GM06990 (cell line): ENCODE results near the gene COMMD9.

ENCODE experiments used
- DNase-seq: peaks from one replicate; pipeline ENCODE4 v3.0.0-alpha.2; 2011; ENCODE audit not compliant: insufficient read length; ENCODE audit errors: extremely low read depth
- H3K27me3 ChIP-seq: replicated peaks from 2 replicates; pipeline ENCODE4 v1.6.0; 2011; ENCODE audit warnings: low read length; ENCODE audit not compliant: control insufficient read depth, insufficient read depth
- H3K36me3 ChIP-seq: 2 replicates; pipeline ENCODE4 v1.5.1; 2011; ENCODE audit warnings: low read length; ENCODE audit not compliant: control insufficient read depth, insufficient read depth
- H3K4me3 ChIP-seq: replicated peaks from 2 replicates; pipeline ENCODE4 v1.5.1; 2011; ENCODE audit warnings: low read depth, mild to moderate bottlenecking, control low read depth, low read length
- CTCF ChIP-seq: IDR thresholded peaks from 2 replicates; pipeline ENCODE4 v1.5.1; 2011; ENCODE audit warnings: low read length, control low read depth, mild to moderate bottlenecking, inconsistent platforms; ENCODE audit not compliant: insufficient read depth, poor library complexity, severe bottlenecking

The COMMD9 gene

DNA sequence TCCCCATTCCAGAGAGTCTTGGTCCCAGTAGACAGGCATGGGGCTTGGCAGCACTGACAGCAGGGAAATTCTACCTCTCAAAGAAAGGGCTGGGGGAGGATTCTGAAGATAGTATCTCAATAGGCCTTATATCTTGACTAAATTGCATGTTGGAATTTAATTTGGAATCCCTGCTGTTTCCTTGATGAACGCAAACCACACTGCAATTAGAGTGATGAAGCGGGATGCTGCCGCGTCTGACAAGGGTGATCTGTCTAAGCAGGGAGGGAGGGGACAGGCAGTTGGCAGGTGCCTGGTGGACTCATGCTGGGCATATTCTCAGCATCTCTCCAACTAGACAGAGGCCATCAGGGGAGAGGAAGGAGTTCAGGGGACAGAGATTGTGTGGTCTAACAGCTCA is 48.4 kb downstream of the COMMD9 start:
- DNase-seq = no peak
- no peak overlapping the region for H3K4me3 ChIP-seq
- H3K36me3 ChIP-seq = no peaks in the 10 kb centered on the region
- TF ChIP-seq CTCF = no peak
- no peaks in the 10 kb centered on the region; the same call in 1 of the 2 replicates for H3K27me3 ChIP-seq

- DNase-seq = no peak
- no peak for TF ChIP-seq CTCF
- no peaks in the 10 kb centered on the region; the same call in 1 of the 2 replicates for H3K27me3 ChIP-seq
Measured at GRCh38 chr11:36240173-36240572, 49.1 kb downstream of the COMMD9 start.

DNA sequence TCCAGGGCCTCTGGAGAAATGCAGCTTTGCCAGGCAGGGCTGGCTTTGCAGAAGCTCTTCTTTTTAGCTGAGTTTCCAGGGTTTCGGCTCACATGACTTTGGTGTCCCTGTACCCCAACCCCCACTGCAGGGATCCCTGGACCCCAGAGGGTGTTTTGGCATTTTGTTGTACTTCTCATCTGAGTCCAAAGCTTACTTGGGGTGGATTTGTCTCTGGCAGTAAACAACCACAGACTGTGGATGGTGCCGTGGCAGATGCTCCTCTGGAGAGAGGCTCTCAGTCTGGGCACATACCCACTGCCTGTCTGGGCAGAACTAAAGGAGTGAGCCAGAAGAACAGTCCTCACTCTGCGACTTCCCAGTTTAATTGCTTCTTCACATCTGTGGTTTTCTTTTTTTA is 49.6 kb downstream of the COMMD9 start:
- DNase-seq = no peak
- Histone ChIP-seq H3K27me3 (no peaks in the 10 kb centered on the region; the same call in 1 of the 2 replicates), H3K4me3 (no peak overlapping the region), H3K36me3 (no peaks in the 10 kb centered on the region)
- TF ChIP-seq CTCF = no peak

More at GRCh38 chr11:36240173-36240572, 49.1 kb downstream of the COMMD9 start:
- H3K4me3 ChIP-seq = no peak overlapping the region
- no peaks in the 10 kb centered on the region for H3K36me3 ChIP-seq

DNA sequence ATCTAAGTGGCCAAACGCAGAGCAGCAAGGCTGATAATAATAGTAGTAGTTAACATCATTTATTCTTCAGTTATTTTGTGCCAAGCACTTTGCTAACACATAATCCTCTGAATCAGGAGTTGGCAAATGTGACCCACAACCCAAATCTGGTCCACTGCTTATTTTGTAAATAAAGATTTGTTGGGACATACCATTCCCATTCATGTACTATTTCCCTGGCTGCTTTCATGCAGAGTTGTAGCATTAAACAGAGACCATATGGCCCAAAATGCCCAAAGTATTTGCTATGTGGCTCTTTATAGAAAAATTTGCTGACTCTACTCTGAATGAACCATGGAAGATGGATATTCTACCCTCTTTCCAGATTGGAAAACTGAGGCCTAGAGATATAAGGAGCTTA is 50.3 kb downstream of the COMMD9 start:
- DNase-seq = no peak
- Histone ChIP-seq H3K27me3 (no peaks in the 10 kb centered on the region; the same call in 1 of the 2 replicates), H3K36me3 (no peaks in the 10 kb centered on the region), H3K4me3 (no peak overlapping the region)
- no peak for TF ChIP-seq CTCF

- Histone ChIP-seq H3K36me3 (no peaks in the 10 kb centered on the region), H3K4me3 (no peak overlapping the region), H3K27me3 (no peaks in the 10 kb centered on the region; the same call in 1 of the 2 replicates)
- DNase-seq = no peak
- no peak for TF ChIP-seq CTCF
Measured at GRCh38 chr11:36238036-36238631, 51.1 kb downstream of the COMMD9 start.

DNA sequence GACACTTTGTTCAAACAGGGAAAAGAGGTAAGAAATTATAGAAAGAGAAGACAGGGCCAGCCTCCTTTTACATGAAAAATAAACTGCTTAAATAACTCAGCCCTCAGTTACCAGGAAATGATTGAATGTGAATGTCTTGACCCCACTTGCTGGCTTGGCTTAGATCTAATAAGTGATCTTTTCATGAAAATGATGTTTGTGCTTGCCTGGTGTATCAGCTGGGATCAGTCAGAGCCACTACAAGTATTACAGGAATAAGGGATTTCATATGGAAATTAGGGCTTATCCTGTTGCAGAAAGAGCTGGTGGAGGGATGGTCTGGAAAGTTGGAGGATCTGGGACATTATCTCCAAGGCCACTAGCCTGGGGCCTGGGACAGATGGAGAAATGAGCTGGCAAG is 51.8 kb downstream of the COMMD9 start:
- no peaks in the 10 kb centered on the region; the same call in 1 of the 2 replicates for H3K27me3 ChIP-seq
- no peak for TF ChIP-seq CTCF

More for the DNA sequence above, 51.8 kb downstream of the COMMD9 start:
- no peaks in the 10 kb centered on the region for H3K36me3 ChIP-seq
- DNase-seq = no peak
- no peak overlapping the region for H3K4me3 ChIP-seq
